Left lung (tissue), 10 donors: ENCODE results near the gene MED28. TPM values are rescaled to one million over a fixed set of nuclear protein-coding genes. Genes with fewer than 3 reads are reported as not detected.

Experiments used
- ATAC-seq: fragments of 200-7000 bp; cut with Tn5 transposase; one replicate; pipeline ENCODE4 v1.9.1; 2020; ENCODE audit warnings: moderate library complexity
- DNase-seq, 4 donors: peaks; one replicate each; pipeline ENCODE4 v3.0.0-alpha.2; 2013 to 2020
- H3K27ac ChIP-seq, 2 donors: fragments of 200-600 bp; sonication (generic) in 1 of 2; one replicate each; pipeline versions ENCODE4 v1.5.0 to v1.8.0; 2020 to 2021
- H3K27me3 ChIP-seq, 2 donors: fragments of 200-600 bp; sonication (generic) in 1 of 2; one replicate each; pipeline versions ENCODE4 v1.5.0 to v1.8.0; 2020 to 2021
- H3K36me3 ChIP-seq, 2 donors: fragments of 200-600 bp; sonication (generic) in 1 of 2; one replicate each; pipeline versions ENCODE4 v1.5.0 to v1.8.0; 2020 to 2021
- H3K4me1 ChIP-seq, 2 donors: fragments of 200-600 bp; one replicate each; pipeline ENCODE4 v1.8.0; 2021
- H3K4me3 ChIP-seq, 2 donors: fragments of 200-600 bp; sonication (generic) in 1 of 2; one replicate each; pipeline versions ENCODE4 v1.5.0 to v1.8.0; 2020 to 2021; ENCODE audit warnings: mild to moderate bottlenecking in 1 of 2
- H3K9me3 ChIP-seq, 2 donors: fragments of 200-600 bp; sonication (generic) in 1 of 2; one replicate each; pipeline versions ENCODE4 v1.5.0 to v1.8.0; 2020 to 2021
- intact Hi-C, 2 donors: fragments of 100-400 bp; cut with DNase I; formaldehyde crosslinking; loops; one replicate each; pipeline versions ENCODE4 v1.11.2 to v1.14.2; 2022
- polyA plus RNA-seq, 6 donors: library from polyadenylated mRNA; unstranded; fragments of 120-200 nt; gene quantifications; one replicate each; pipeline ENCODE4 v1.2.1, GENCODE V29; 2013; ENCODE audit not compliant: insufficient read length in 6 of 6
- total RNA-seq, 2 donors: library from RNA; stranded (reverse); fragmentation: NEBNext Ultra II Directional; extraction: Animal tissue kit (Norgen Biotek cat#: 25700); gene quantifications; one replicate each; pipeline ENCODE4 v1.2.1, GENCODE V29; 2021
- TF ChIP-seq, protein P1 (sequence below), 2 donors: fragments of 200-600 bp; sonication (generic) in 1 of 2; IDR thresholded peaks; one replicate each; pipeline versions ENCODE4 v1.5.0 to v1.8.0; 2021; ENCODE audit warnings: antibody characterized with exemption in 2 of 2
- donor health status: DM: no; HTN: yes; CAD: no.
- donor health status: DM: no; HTN: no; CAD: no.

The MED28 gene
- total and polyA plus RNA-seq, 8 donors, result 41.1 to 73.6 (median 69.2) TPM

DNA sequence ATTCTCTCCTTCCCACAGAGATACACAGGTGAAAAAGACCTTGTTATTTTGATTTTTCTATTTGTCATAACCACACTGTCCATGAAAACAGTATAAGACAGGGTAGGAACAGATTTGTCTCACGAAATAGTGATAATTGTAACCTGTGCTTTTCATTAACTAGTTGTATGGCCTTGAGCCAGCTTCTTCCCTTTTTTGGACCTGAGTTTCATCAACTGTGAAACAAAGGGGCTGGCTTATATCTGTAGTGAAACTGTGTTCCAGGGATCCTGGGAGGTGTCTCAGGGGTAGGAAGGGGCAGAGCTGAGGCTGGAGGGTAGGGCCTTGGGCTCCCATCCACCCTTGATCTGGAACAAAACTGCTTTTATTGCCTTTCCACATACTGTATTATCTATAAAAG, 50.9 kb downstream of the MED28 start:
- ATAC-seq (no peak), DNase-seq (no peak)
- TF ChIP-seq, protein P1, sequence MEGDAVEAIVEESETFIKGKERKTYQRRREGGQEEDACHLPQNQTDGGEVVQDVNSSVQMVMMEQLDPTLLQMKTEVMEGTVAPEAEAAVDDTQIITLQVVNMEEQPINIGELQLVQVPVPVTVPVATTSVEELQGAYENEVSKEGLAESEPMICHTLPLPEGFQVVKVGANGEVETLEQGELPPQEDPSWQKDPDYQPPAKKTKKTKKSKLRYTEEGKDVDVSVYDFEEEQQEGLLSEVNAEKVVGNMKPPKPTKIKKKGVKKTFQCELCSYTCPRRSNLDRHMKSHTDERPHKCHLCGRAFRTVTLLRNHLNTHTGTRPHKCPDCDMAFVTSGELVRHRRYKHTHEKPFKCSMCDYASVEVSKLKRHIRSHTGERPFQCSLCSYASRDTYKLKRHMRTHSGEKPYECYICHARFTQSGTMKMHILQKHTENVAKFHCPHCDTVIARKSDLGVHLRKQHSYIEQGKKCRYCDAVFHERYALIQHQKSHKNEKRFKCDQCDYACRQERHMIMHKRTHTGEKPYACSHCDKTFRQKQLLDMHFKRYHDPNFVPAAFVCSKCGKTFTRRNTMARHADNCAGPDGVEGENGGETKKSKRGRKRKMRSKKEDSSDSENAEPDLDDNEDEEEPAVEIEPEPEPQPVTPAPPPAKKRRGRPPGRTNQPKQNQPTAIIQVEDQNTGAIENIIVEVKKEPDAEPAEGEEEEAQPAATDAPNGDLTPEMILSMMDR (IDR thresholded peaks at IDR 0.05), result no peak
- Histone ChIP-seq H3K4me1 (no peaks in the 10 kb centered on the region), H3K9me3 (no peaks in the 10 kb centered on the region), H3K27me3 (no peaks in the 10 kb centered on the region), H3K4me3 (no peak overlapping the region), H3K36me3 (no peaks in the 10 kb centered on the region), H3K27ac (no peak overlapping the region)
- intact Hi-C loops, result no loop called here

DNA sequence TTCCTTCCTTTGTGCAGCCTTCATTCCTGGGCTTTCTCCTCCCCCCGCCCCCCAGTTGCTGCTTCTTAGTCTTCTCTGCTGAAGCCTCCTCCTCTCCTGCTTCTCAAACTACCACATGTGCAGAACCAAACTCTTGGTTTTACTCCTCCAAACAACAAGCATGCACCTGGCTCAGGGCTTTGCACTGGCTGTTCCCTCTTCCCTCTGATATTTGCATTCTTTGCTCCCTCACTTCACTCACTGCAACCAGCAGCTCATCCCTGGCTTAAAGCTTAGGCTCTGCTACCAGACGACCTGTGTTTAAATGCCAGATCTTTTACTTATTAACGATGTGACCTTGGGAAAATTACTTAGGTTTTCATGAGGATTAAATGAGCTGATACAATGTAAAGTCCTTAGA, 51.4 kb downstream of the MED28 start:
- no peak for ATAC-seq
- intact Hi-C loops, result no loop called here
- Histone ChIP-seq H3K36me3 (no peaks in the 10 kb centered on the region), H3K27me3 (no peaks in the 10 kb centered on the region), H3K9me3 (no peaks in the 10 kb centered on the region), H3K4me1 (no peaks in the 10 kb centered on the region), H3K27ac (no peak overlapping the region), H3K4me3 (no peak overlapping the region)
- DNase-seq, result no peak
- TF ChIP-seq, protein P1 (IDR thresholded peaks at IDR 0.05), result no peak

DNA sequence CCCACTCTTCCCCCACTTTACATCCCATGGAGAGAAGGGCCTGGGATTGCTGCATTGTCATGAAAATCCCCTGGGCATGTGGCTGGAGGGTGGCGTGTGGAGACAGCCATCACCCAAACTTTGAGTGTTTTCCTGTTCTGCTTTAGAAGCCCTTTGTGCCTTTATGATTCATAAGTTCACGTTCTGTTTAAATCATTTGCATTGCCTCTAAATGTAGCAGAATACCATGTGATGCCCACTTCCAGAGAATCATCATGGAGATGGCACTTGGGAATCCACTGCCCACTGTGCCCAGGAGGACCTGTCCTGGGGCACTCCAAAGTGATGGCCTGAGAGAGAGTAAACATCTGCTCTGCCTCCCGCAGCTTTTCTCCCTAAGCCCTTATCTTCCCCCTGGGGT, 52.8 kb downstream of the MED28 start:
- intact Hi-C loops, result no loop called here
- Histone ChIP-seq H3K9me3 (peaks cover 0 to 6% of the 10 kb centered on the region in 2 donors), H3K4me1 (no peaks in the 10 kb centered on the region), H3K36me3 (no peaks in the 10 kb centered on the region), H3K27ac (no peak overlapping the region), H3K27me3 (no peaks in the 10 kb centered on the region), H3K4me3 (no peak overlapping the region)
- DNase-seq (no peak), ATAC-seq (no peak)
- TF ChIP-seq, protein P1 (IDR thresholded peaks at IDR 0.05), result no peak

DNA sequence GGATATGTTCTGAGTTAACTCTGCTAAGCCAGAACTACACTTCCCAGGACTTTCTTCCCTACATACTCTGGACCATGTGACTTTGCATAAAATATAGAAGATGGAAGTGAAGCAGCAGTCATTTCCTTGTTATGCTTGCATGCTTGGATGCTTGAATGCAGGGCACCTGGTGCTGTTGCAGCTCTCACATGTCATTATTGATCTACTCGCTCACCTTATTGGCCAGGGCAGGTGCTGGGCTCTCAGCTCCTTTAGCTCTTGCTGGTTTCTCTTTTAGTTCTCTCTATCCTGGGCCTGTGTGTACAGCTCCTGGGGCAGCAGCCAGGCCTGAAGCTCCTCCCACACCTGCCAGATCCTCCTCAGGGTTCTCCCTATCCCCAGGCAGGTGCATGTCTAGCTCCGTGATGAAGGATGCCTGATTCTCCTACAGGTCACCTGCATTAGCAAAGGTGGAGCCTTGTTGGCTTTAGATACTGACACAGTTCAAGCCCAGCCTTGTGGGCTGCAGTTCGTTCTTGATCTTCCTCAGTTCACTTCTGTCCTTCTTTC, 53.3 kb downstream of the MED28 start:
- H3K27ac ChIP-seq, result no peak overlapping the region
- TF ChIP-seq, protein P1 (IDR thresholded peaks at IDR 0.05), result no peak
- intact Hi-C loops, result no loop called here
- H3K27me3 ChIP-seq, result no peaks in the 10 kb centered on the region
- no peak overlapping the region for H3K4me3 ChIP-seq
- ATAC-seq (no peak), DNase-seq (no peak)
- H3K4me1 ChIP-seq, result no peaks in the 10 kb centered on the region
- H3K9me3 ChIP-seq, result peaks cover 0 to 6% of the 10 kb centered on the region in 2 donors
- no peaks in the 10 kb centered on the region for H3K36me3 ChIP-seq

DNA sequence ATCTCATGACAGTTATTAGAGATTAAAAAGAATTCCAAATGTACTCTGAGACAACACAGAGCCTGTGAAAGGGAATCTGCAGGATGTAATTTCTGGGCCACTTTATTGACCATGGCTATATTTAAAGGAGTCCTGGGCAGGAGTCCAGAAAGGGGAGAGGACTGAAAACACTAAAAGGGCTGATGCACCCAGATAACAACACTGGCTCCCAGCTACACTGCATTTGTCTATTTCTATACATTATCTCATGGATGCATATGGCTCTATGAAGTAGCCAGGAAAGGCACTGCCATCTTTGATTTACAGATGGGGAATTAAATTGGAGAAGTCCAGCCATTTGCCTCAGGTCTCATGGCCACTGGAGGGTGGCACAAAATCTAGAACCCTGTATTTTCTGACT, 56.0 kb downstream of the MED28 start:
- DNase-seq (no peak), ATAC-seq (no peak)
- H3K36me3 ChIP-seq, result no peaks in the 10 kb centered on the region
- no peak overlapping the region for H3K27ac ChIP-seq
- no peaks in the 10 kb centered on the region for H3K4me1 ChIP-seq
- intact Hi-C loops, result no loop called here
- H3K27me3 ChIP-seq, result no peaks in the 10 kb centered on the region
- TF ChIP-seq, protein P1 (IDR thresholded peaks at IDR 0.05), result no peak
- no peak overlapping the region for H3K4me3 ChIP-seq
- H3K9me3 ChIP-seq, result peaks cover 0 to 6% of the 10 kb centered on the region in 2 donors
